CD4-positive, CD25-positive, alpha-beta regulatory T cell (primary cell): ENCODE results near the gene CUEDC2. TPM values are rescaled to one million over a fixed set of nuclear protein-coding genes. Genes with fewer than 3 reads are reported as not detected.

ENCODE experiments used
- ATAC-seq, 2 donors: fragments of 150-1000 bp; cut with Tn5 transposase; one replicate each; pipeline ENCODE4 v1.10.0; 2021; ENCODE audit warnings: low read depth in 2 of 2, moderate number of reproducible peaks in 2 of 2, moderate library complexity in 1 of 2
- DNase-seq, 3 donors: peaks; one replicate each; pipeline versions ENCODE4 v3.0.0 to v3.0.0-alpha.2; 2012 to 2022; ENCODE audit warnings: mixed read lengths in 1 of 3
- H3K27ac ChIP-seq: one replicate; pipeline ENCODE4 v1.7.0; 2013; ENCODE audit warnings: mild to moderate bottlenecking, low read length; ENCODE audit not compliant: insufficient read depth, poor library complexity, severe bottlenecking
- H3K27me3 ChIP-seq: one replicate; pipeline ENCODE4 v1.7.0; 2013; ENCODE audit warnings: low read length; ENCODE audit not compliant: control insufficient read depth, insufficient read depth
- H3K36me3 ChIP-seq: one replicate; pipeline ENCODE4 v1.7.0; 2013; ENCODE audit warnings: mild to moderate bottlenecking, low read length, moderate library complexity; ENCODE audit not compliant: control insufficient read depth, insufficient read depth
- H3K4me1 ChIP-seq: 2 replicates; pipeline ENCODE4 v1.7.0; 2013; ENCODE audit warnings: mild to moderate bottlenecking, low read length; ENCODE audit not compliant: insufficient read depth, control insufficient read depth, poor library complexity, severe bottlenecking
- H3K4me3 ChIP-seq: one replicate; pipeline ENCODE4 v1.7.0; 2013; ENCODE audit warnings: low read depth, mild to moderate bottlenecking, low read length, moderate library complexity
- H3K9me3 ChIP-seq, 2 experiments: 1 replicate in 1 of 2; 2 replicates in 1 of 2; pipeline ENCODE4 v1.7.0; 2013; ENCODE audit warnings: low read length in 2 of 2, mild to moderate bottlenecking in 1 of 2, moderate library complexity in 1 of 2; ENCODE audit not compliant: control insufficient read depth in 2 of 2
- H3K27ac Mint-ChIP-seq, 3 donors: one replicate each; pipeline ENCODE4 v1.8.0; 2020 to 2022; ENCODE audit warnings: mild to moderate bottlenecking in 3 of 3, mixed read lengths in 3 of 3, moderate library complexity in 2 of 3
- H3K27me3 Mint-ChIP-seq: one replicate; pipeline ENCODE4 v1.8.0; 2022; ENCODE audit warnings: mild to moderate bottlenecking, mixed read lengths
- H3K36me3 Mint-ChIP-seq: one replicate; pipeline ENCODE4 v1.8.0; 2020; ENCODE audit warnings: mixed read lengths
- H3K4me1 Mint-ChIP-seq, 4 donors: one replicate each; pipeline ENCODE4 v1.8.0; 2020 to 2022; ENCODE audit warnings: mixed read lengths in 4 of 4, mild to moderate bottlenecking in 1 of 4
- H3K4me3 Mint-ChIP-seq, 4 donors: one replicate each; pipeline ENCODE4 v1.8.0; 2020 to 2022; ENCODE audit warnings: mild to moderate bottlenecking in 4 of 4, mixed read lengths in 4 of 4, moderate library complexity in 3 of 4
- H3K9me3 Mint-ChIP-seq, 7 donors: one replicate each; pipeline ENCODE4 v1.8.0; 2020 to 2022; ENCODE audit warnings: mixed read lengths in 7 of 7, mild to moderate bottlenecking in 3 of 7, moderate library complexity in 2 of 7
- polyA plus RNA-seq, 4 donors: library from polyadenylated mRNA; unstranded; fragments of 300-500 nt; fragmentation: Illumina TruSeq; gene quantifications; one replicate each; pipeline ENCODE4 v1.2.3, GENCODE V29; 2021
- total RNA-seq: library from RNA; stranded (reverse); gene quantifications from one replicate; pipeline ENCODE4 v1.2.3, GENCODE V29; 2022

Gene CUEDC2
- total and polyA plus RNA-seq, 5 donors from 2014 or later: 29.4 to 60.6 (median 51.2) TPM

DNA sequence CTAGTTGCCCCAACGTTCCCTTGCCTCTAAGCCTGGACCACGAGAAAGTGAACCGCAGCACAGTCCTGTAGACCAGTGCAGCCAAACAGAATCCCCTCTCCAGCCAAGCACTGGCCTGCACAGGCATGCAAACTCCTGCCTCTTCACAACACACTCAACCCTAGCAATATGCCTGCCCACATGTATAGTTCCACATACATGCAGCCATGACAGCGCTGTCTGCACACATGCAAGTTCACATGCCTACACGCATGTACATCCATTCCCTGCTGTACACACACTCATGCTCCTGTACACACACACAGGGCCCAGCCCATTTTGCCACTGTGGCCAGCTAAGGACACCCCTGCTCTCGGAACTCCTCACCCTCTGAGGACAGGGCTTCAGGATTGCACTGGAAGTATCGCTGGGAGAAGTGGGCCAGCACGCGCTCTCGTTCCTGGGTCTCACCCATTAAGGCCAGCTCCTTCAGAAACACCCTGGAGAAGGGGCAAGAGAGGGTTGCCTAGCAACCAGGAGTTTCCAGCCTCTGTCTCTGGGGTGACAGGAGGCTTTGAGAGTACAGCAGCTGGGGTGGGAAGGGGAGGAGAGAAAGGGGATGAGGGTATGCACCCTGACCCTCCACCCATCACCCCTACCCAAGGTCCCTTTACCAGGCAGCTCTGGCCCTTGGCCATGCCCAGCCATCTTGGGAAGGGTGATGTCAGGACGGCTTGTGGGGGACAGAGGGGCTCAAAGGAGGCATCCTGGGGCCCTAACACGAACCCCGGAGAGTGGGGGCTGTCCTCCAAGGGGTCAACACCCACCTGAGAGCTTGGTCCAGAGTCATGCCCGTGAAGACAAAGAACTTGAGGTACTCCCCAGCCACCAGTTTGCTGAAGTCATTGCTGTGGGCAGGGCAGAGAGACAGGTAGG lies 20.8 kb downstream of the CUEDC2 start:
- peak overlapping the region; percentile 66 to 84 (median 80) for H3K4me3 Mint-ChIP-seq
- H3K9me3 ChIP-seq: no peaks in the 10 kb centered on the region
- peaks cover 16% of the 10 kb centered on the region for H3K27me3 ChIP-seq
- H3K27me3 Mint-ChIP-seq: peaks cover 53% of the 10 kb centered on the region
- H3K9me3 Mint-ChIP-seq: peaks cover 0 to 5% (median 0%) of the 10 kb centered on the region in 7 donors
- no peaks in the 10 kb centered on the region for H3K36me3 Mint-ChIP-seq
- H3K36me3 ChIP-seq: no peaks in the 10 kb centered on the region
- no peak for DNase-seq
- no peak overlapping the region for H3K27ac ChIP-seq
- peaks cover 33% of the 10 kb centered on the region for H3K4me1 ChIP-seq
- H3K4me1 Mint-ChIP-seq: peaks cover 6 to 35% (median 23%) of the 10 kb centered on the region in 4 donors
- H3K27ac Mint-ChIP-seq: peak overlapping the region in 1 of 3 donors; percentile 38
- no peak for ATAC-seq
- H3K4me3 ChIP-seq: no peak overlapping the region

DNA sequence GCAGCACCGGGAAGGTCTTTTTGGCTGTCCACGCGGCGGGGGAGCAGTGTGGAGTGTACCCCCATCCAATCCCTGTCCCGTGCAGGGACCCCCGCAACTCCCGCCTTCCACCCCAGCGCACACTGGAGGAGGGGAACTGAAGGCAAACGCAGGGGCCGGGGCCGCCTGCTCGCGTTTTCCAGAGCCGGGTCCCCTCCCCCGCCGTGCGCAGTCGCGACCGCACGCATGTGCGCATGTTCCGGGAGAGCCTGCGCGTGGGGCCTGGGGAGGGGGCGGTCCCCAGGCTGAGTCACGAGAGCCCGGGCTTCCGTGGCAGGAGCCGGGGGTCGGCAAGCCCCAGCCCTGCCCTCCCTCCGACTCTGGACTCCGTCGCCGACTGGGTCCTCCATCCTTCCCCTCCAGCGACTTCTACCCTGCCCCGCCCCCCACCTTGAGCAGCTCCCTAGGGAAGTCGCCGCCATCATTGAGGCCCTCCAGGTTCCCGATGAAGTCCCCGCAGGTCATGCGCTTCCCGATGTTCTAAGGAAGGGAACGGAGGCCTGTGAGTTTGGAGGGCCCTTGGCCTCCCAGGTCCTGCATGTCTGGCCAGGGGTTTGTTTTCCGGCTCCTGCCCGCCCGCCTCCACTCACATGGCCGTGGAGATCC lies 21.8 kb downstream of the CUEDC2 start:
- Histone ChIP-seq H3K4me1 (peaks cover 33% of the 10 kb centered on the region), H3K9me3 (no peaks in the 10 kb centered on the region), H3K27me3 (peaks cover 16% of the 10 kb centered on the region), H3K27ac (no peak overlapping the region), H3K4me3 (no peak overlapping the region), H3K36me3 (no peaks in the 10 kb centered on the region)
- Mint-ChIP-seq H3K36me3 (no peaks in the 10 kb centered on the region), H3K27me3 (peaks cover 47% of the 10 kb centered on the region), H3K27ac (peak overlapping the region in 1 of 3 donors; percentile 33), H3K4me1 (peaks cover 6 to 35% (median 23%) of the 10 kb centered on the region in 4 donors), H3K9me3 (peaks cover 0 to 5% (median 0%) of the 10 kb centered on the region in 7 donors), H3K4me3 (peak overlapping the region; percentile 72 to 95 (median 85))
- ATAC-seq (no peak), DNase-seq (peak in 2 of 3 donors; percentile 44 to 45)

DNA sequence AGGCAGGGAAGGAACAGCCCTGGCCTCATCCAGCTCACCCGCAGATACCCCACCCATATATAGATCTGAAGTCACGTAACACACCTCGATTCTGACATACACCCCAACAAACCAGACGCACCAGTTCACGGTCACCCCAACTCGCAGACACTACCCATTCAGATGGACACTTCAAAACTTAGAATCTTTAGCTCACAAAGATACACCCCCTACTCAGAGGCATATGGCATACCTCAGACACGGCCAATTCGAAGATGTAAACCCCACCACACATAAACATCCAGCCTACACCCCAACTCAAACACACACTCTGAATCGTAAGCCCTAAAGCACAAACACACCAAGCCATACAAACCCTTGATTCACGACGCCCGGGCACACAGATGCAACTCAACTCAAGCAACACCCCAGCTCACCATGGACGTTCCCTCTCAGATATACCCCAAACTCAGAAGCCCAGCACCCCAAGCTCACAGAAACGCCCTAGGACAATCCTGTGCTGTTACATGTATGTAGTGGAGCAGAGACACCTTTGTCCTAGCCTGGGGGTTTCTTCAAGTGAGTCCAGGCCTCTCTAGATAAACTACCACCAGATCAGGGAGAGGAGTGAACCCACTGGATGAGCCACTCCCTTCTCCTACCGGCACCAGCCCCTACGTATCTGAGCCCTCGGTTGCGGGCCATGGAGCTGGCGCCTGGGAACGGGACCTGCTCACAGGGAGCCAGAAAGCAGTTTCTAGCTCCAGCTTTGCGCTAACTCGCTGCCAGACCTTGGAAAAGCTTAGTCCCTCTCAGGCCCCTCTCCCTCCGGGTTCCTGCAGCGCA lies 22.6 kb downstream of the CUEDC2 start:
- peaks cover 0 to 5% (median 0%) of the 10 kb centered on the region in 7 donors for H3K9me3 Mint-ChIP-seq
- Histone ChIP-seq H3K27ac (peak overlapping the region; percentile 39), H3K36me3 (no peaks in the 10 kb centered on the region), H3K4me1 (peaks cover 33% of the 10 kb centered on the region), H3K9me3 (no peaks in the 10 kb centered on the region), H3K27me3 (peaks cover 16% of the 10 kb centered on the region), H3K4me3 (peak overlapping the region; percentile 44)
- peak overlapping the region; percentile 72 to 95 (median 85) for H3K4me3 Mint-ChIP-seq
- ATAC-seq (no peak), DNase-seq (no peak)
- no peaks in the 10 kb centered on the region for H3K36me3 Mint-ChIP-seq
- peaks cover 44% of the 10 kb centered on the region for H3K27me3 Mint-ChIP-seq
- H3K27ac Mint-ChIP-seq: peak overlapping the region in 2 of 3 donors; percentile 32 to 33
- H3K4me1 Mint-ChIP-seq: peaks cover 6 to 35% (median 23%) of the 10 kb centered on the region in 4 donors

DNA sequence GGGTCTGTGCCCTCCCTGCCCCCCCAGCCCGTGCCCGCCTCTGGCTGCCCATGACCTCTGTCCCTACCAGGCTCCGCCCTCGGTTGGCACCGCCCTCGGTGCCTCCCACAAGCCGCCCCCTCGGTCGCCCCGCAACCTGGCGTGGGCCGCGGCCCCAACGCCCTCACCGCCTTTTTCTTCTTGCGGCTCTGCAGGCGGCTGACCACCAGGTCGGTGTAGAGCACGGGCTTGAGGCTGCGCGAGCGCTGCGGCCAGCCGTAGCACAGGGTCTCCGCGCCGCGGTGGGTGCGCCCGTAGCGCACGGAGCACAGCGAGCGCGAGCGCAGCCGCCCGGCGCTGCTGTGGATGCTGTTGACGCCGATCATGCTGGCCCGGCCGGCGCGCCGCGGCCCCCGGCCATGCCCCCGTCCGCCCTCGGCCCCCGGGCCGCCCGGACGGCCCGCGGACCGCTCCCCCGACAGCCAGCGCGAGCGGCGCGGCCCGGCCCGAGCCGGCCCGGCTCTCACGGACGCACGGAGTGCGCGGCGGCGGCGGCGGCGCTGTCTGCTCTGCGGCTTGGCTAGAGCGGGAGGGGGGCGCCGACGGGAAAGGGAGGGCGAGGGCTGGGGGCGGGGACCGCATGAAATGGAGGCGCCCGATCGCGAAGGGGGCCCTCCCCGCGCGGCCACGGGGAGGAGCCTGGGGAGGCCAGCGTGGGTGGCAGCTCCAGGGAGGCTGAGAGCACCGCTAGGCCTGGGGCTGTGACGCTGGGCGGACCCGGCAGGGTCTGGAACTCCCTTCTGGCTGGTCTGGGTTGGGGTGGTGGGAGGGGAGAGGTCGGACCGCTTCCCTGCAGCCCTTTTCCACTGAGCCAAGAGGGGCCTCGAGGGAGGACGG lies 23.4 kb downstream of the CUEDC2 start:
- Histone ChIP-seq H3K27ac (peak overlapping the region; percentile 39), H3K27me3 (peaks cover 16% of the 10 kb centered on the region), H3K4me1 (peaks cover 33% of the 10 kb centered on the region), H3K9me3 (no peaks in the 10 kb centered on the region), H3K4me3 (no peak overlapping the region), H3K36me3 (no peaks in the 10 kb centered on the region)
- peaks cover 6 to 35% (median 23%) of the 10 kb centered on the region in 4 donors for H3K4me1 Mint-ChIP-seq
- peak overlapping the region; percentile 83 to 95 (median 86) for H3K4me3 Mint-ChIP-seq
- ATAC-seq (peak; percentile 42 to 65), DNase-seq (peak; percentile 47 to 60 (median 58))
- H3K27ac Mint-ChIP-seq: no peak overlapping the region
- peaks cover 44% of the 10 kb centered on the region for H3K27me3 Mint-ChIP-seq
- peaks cover 0 to 5% (median 0%) of the 10 kb centered on the region in 7 donors for H3K9me3 Mint-ChIP-seq
- no peaks in the 10 kb centered on the region for H3K36me3 Mint-ChIP-seq

DNA sequence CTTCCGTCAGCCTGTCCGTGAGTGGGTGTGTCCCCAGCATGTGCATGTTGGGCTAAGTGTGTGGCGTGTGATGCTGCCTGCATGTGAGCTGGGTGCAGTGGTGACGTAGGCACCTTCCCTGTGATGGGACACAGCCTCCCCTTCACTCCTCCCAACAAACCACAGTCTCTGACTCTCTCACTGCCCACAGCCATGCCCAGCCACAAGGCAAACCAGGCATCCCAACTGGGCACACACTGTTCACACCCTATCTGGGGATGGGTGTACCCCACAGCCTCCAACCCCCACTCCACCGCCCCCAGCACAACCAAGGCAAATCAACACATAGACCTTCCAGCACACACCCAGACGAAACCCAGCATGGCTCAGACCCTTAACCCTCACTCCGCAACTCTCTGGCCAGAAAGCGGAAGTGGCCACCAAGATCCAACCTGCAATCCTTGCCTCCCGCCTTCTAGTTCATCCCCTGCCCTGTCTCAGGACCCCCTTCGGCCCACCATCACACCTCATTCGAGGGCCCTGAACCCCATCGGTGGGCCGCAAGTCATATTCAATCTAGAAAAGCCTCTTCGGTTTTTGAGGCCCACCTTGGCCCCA lies 24.1 kb downstream of the CUEDC2 start:
- Mint-ChIP-seq H3K27ac (peak overlapping the region in 1 of 3 donors; percentile 79), H3K4me1 (peaks cover 6 to 34% (median 22%) of the 10 kb centered on the region in 4 donors), H3K36me3 (no peaks in the 10 kb centered on the region), H3K9me3 (peaks cover 0 to 4% (median 0%) of the 10 kb centered on the region in 7 donors), H3K27me3 (peaks cover 39% of the 10 kb centered on the region), H3K4me3 (peak overlapping the region; percentile 62 to 86 (median 64))
- H3K36me3 ChIP-seq: no peaks in the 10 kb centered on the region
- no peak overlapping the region for H3K4me3 ChIP-seq
- peaks cover 16% of the 10 kb centered on the region for H3K27me3 ChIP-seq
- DNase-seq (no peak), ATAC-seq (no peak)
- peaks cover 33% of the 10 kb centered on the region for H3K4me1 ChIP-seq
- no peak overlapping the region for H3K27ac ChIP-seq
- no peaks in the 10 kb centered on the region for H3K9me3 ChIP-seq

DNA sequence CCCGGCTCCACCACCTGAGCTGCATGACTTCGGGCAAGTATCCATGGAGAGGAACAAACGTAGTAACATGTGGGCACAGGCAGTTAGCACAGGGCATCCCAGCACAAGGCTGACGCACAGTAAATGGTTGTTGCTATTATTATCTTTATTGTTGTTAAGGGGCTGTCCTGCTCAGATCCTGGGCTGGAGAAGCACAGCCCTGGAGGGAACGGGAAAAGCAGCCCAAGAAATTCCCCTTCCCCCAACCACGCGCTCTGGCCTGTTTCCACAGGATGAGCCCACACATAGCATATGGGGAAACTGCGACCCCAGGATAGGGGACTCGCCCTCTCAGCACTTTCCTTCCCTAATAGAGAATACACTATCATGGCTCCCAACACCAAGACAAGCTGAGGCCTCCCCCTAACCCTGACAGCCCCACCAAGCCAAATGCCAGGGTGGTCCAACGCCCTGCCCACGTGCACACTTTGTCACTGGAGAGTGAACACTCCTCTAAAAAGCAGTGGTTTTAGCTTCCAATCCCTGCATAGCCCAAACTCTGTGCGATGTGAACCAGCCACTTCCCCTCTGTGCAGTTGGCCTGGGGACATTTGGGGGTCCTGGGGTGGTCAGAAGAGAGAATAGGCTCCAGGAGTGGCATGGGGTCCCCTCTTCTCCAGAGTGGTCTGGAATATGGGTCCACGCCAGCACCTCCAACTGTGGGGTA lies 24.8 kb downstream of the CUEDC2 start:
- ATAC-seq: no peak
- Mint-ChIP-seq H3K36me3 (no peaks in the 10 kb centered on the region), H3K27ac (peak overlapping the region in 1 of 3 donors; percentile 34), H3K4me3 (peak overlapping the region in 3 of 4 donors; percentile 67 to 86 (median 73)), H3K4me1 (peaks cover 6 to 27% (median 16%) of the 10 kb centered on the region in 4 donors), H3K9me3 (peaks cover 0 to 3% (median 0%) of the 10 kb centered on the region in 7 donors), H3K27me3 (peaks cover 32% of the 10 kb centered on the region)
- peaks cover 16% of the 10 kb centered on the region for H3K27me3 ChIP-seq
- no peak overlapping the region for H3K27ac ChIP-seq
- no peak overlapping the region for H3K4me3 ChIP-seq
- H3K9me3 ChIP-seq: no peaks in the 10 kb centered on the region
- peaks cover 28% of the 10 kb centered on the region for H3K4me1 ChIP-seq
- H3K36me3 ChIP-seq: no peaks in the 10 kb centered on the region
- DNase-seq: no peak
